ENCODE measurements around the gene UTS2R. TPM values are rescaled to one million over a fixed set of nuclear protein-coding genes. Genes with fewer than 3 reads are reported as not detected.

The UTS2R gene
- total and polyA plus RNA-seq, 2 of the 4 experiments (the other 2 are of a cell fraction), result not detected

GRCh38 chr17:82348434-82348833 is 23.1 kb upstream of the UTS2R start:
- Histone ChIP-seq H2AK9ac (replicated peaks; ENCODE audit: low read depth, low read length, poor library complexity) (no peak overlapping the region), H2BK20ac (ENCODE audit: low read depth, low read length) (no peak overlapping the region), H3K23ac (ENCODE audit: low read depth, low read length) (no peak overlapping the region), H3K9me1 (ENCODE audit: insufficient read depth, low read length) (no peaks in the 10 kb centered on the region), H4K5ac (ENCODE audit: low read depth, low read length) (no peak overlapping the region), H3K4me1 (ENCODE audit: control insufficient read depth, insufficient read depth, low read length) (no peaks in the 10 kb centered on the region; the same call in 1 of the 2 replicates), H2AK5ac (ENCODE audit: low read depth, low read length) (no peak overlapping the region), H3K56ac (ENCODE audit: extremely low read depth, insufficient read depth, low read length) (no peak overlapping the region), H2BK15ac (ENCODE audit: low read depth, low read length) (no peak overlapping the region), H3K18ac (ENCODE audit: low read depth, low read length) (no peak overlapping the region), H3K9ac (ENCODE audit: low read depth, low read length) (no peak overlapping the region), H3K4me3 (ENCODE audit: insufficient read depth, low read depth, low read length) (no peak overlapping the region), H3K4ac (ENCODE audit: low read depth, low read length) (no peak overlapping the region), H4K91ac (ENCODE audit: insufficient read depth, low read depth, low read length) (no peak overlapping the region), H3K4me2 (ENCODE audit: low read depth, low read length) (no peak overlapping the region), H3K9me3 (ENCODE audit: control insufficient read depth, insufficient read depth, low read length) (no peaks in the 10 kb centered on the region), H3K27me3 (ENCODE audit: control insufficient read depth, insufficient read depth, low read length) (peaks cover 18% of the 10 kb centered on the region), H2BK5ac (ENCODE audit: low read depth, low read length, poor library complexity, severe bottlenecking) (no peak overlapping the region), H2BK120ac (ENCODE audit: low read depth, low read length) (no peak overlapping the region), H3K79me1 (ENCODE audit: low read depth in 1 of 2, low read length in 2 of 2) (no peaks in the 10 kb centered on the region), H3K14ac (replicated peaks; ENCODE audit: low read depth, low read length) (no peak overlapping the region), H4K20me1 (ENCODE audit: insufficient read depth, low read length) (peaks cover 7% of the 10 kb centered on the region; the same call in 1 of the 2 replicates), H4K8ac (ENCODE audit: low read depth in 2 of 2, low read length in 2 of 2) (no peak overlapping the region), H2AFZ (replicated peaks; ENCODE audit: low read length, poor library complexity) (no peak overlapping the region), H3K36me3 (ENCODE audit: control insufficient read depth, insufficient read depth, low read length) (no peaks in the 10 kb centered on the region), H3K27ac (ENCODE audit: insufficient read depth, low read length) (no peak overlapping the region)
- WGBS, 2 experiments (ENCODE audit: extremely low coverage in 2 of 2, insufficient read length in 1 of 2), result 36% methylated on average over 4 of the region's 9 CpGs; no CpG with 5 or more reads in 1 of the 2 experiments
- dilution Hi-C loops (cut with HindIII; ENCODE audit: low sequenced_read_pairs, unreplicated experiment), result no loop called here
- intact Hi-C loops (cut with micrococcal nuclease), result no loop called here
- ATAC-seq (ENCODE audit: low read depth) (no peak), DNase-seq (no peak)
- ChIA-PET CTCF (interaction anchor here (0.7 kb wide), 1 partner anchor 148 kb away, joined by 5 read pairs; no protein-coding TSS in a partner anchor), POLR2A (ENCODE audit: unreplicated experiment) (no interaction called here)
- no peak for TF ChIP-seq CEBPB (IDR thresholded peaks at IDR 0.05; ENCODE audit: low read depth, low read length)
- no peak for TF ChIP-seq RCOR1 (IDR thresholded peaks at IDR 0.05; ENCODE audit: insufficient replicate concordance, low read length)
- no peak for TF ChIP-seq MAZ (IDR thresholded peaks at IDR 0.05; ENCODE audit: borderline replicate concordance, low read depth, low read length)
- TF ChIP-seq MAFK (IDR thresholded peaks at IDR 0.05; ENCODE audit: low read depth, low read length), result no peak
- TF ChIP-seq FOS (IDR thresholded peaks at IDR 0.05; ENCODE audit: low read depth, low read length), result no peak
- TF ChIP-seq RFX5 (IDR thresholded peaks at IDR 0.05; ENCODE audit: low read depth, low read length), result no peak
- no peak for TF ChIP-seq RAD21 (IDR thresholded peaks at IDR 0.05; ENCODE audit: low read length)
- no peak for TF ChIP-seq MXI1 (IDR thresholded peaks at IDR 0.05; ENCODE audit: borderline replicate concordance, low read depth, low read length)
- no peak for TF ChIP-seq USF2 (IDR thresholded peaks at IDR 0.05; ENCODE audit: low read depth, low read length)
- TF ChIP-seq CTCF (conservative IDR thresholded peaks at IDR 0.05; ENCODE audit: low read depth, low read length), result no peak
- no peak for TF ChIP-seq SMC3 (IDR thresholded peaks at IDR 0.05; ENCODE audit: low read depth, low read length)
- no peak for TF ChIP-seq NFE2L2 (IDR thresholded peaks at IDR 0.05; ENCODE audit: low read depth, low read length)
- TF ChIP-seq ELK1 (IDR thresholded peaks at IDR 0.05; ENCODE audit: borderline replicate concordance, low read depth, low read length), result no peak
- no peak for TF ChIP-seq CHD1 (IDR thresholded peaks at IDR 0.05; ENCODE audit: low read depth, low read length)
- TF ChIP-seq POLR2A (IDR thresholded peaks at IDR 0.05; ENCODE audit: low read depth, low read length), result no peak
- TF ChIP-seq BHLHE40 (IDR thresholded peaks at IDR 0.05; ENCODE audit: low read depth, low read length), result no peak
- in situ Hi-C loops (cut with MboI; ENCODE audit: low sequenced_read_pairs), result no loop called here
- no TSS peak for BruUV-seq (replicated peaks)

All from IMR-90 (cell line).